Left ventricle myocardium inferior (tissue), 1 donor: ENCODE results near the gene CD302. TPM values are rescaled to one million over a fixed set of nuclear protein-coding genes. Genes with fewer than 3 reads are reported as not detected.

Experiments used
- DNase-seq: peaks from one replicate; pipeline ENCODE4 v3.0.0-alpha.2; 2020
- H3K27ac ChIP-seq: fragments of 200-600 bp; replicated peaks from 2 replicates; pipeline ENCODE4 v1.8.0; 2021
- H3K27me3 ChIP-seq: fragments of 200-600 bp; 2 replicates; pipeline ENCODE4 v1.8.0; 2021; ENCODE audit warnings: low read depth
- H3K36me3 ChIP-seq: fragments of 200-600 bp; 2 replicates; pipeline ENCODE4 v1.8.0; 2021
- H3K4me1 ChIP-seq: fragments of 200-600 bp; 2 replicates; pipeline ENCODE4 v1.8.0; 2021
- H3K4me3 ChIP-seq: fragments of 200-600 bp; 2 replicates; pipeline ENCODE4 v1.8.0; 2021; ENCODE audit warnings: mild to moderate bottlenecking, moderate library complexity
- H3K9me3 ChIP-seq: fragments of 200-600 bp; replicated peaks from 2 replicates; pipeline ENCODE4 v1.8.0; 2021
- intact Hi-C: fragments of 100-400 bp; cut with micrococcal nuclease; formaldehyde crosslinking; loops from one replicate; pipeline ENCODE4 v1.11.0; 2022
- total RNA-seq: library from RNA; stranded (reverse); fragmentation: NEBNext Ultra II Directional; extraction: Animal tissue kit (Norgen Biotek cat#: 25700); gene quantifications from one replicate; pipeline ENCODE4 v1.2.1, GENCODE V29; 2021
- TF ChIP-seq, protein P1 (sequence below): fragments of 200-600 bp; IDR thresholded peaks from 2 replicates; pipeline ENCODE4 v1.8.0; 2021; ENCODE audit warnings: antibody characterized with exemption, mild to moderate bottlenecking, borderline replicate concordance
- donor health status: DM: no; HTN: yes; CAD: no; lungs with severe emphysema.

The CD302 gene
- total RNA-seq, 1 donor from 2014 or later: 17.2 TPM

DNA sequence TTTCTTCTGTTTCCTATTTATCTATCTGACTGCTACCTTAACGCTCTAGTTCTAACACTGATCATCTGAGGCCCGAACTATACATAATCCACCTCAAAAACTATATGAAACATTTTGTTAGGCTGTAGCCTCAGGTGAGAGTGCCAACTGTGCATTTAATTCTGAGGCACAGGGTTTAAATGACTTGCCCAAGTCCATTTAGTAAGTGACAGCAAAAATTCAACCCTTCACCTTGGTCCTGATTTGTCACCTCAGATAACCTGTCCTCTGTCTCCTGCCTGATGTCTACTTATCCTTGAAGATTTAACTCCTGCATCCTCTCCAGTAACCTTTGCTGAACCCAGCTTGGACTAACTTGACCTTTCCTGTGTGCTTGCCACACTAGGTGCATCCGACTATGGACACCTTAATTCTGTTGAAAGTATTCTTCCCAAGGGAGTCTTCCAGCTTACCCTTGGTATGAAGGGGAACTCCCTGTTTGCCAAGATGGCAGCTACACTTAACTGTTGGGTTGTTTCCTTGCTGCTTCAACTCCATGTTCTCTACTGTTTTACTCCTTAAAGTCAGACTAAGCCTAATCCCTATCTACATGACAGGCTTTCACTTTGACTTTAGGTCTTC, 23.5 kb downstream of the CD302 start:
- peaks cover 22% of the 10 kb centered on the region for H3K4me1 ChIP-seq
- TF ChIP-seq, protein P1, sequence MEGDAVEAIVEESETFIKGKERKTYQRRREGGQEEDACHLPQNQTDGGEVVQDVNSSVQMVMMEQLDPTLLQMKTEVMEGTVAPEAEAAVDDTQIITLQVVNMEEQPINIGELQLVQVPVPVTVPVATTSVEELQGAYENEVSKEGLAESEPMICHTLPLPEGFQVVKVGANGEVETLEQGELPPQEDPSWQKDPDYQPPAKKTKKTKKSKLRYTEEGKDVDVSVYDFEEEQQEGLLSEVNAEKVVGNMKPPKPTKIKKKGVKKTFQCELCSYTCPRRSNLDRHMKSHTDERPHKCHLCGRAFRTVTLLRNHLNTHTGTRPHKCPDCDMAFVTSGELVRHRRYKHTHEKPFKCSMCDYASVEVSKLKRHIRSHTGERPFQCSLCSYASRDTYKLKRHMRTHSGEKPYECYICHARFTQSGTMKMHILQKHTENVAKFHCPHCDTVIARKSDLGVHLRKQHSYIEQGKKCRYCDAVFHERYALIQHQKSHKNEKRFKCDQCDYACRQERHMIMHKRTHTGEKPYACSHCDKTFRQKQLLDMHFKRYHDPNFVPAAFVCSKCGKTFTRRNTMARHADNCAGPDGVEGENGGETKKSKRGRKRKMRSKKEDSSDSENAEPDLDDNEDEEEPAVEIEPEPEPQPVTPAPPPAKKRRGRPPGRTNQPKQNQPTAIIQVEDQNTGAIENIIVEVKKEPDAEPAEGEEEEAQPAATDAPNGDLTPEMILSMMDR: no peak
- H3K9me3 ChIP-seq: no peaks in the 10 kb centered on the region
- intact Hi-C loops: no loop called here
- H3K36me3 ChIP-seq: peaks cover 6% of the 10 kb centered on the region
- no peak for DNase-seq
- H3K27me3 ChIP-seq: no peaks in the 10 kb centered on the region
- no peak overlapping the region for H3K27ac ChIP-seq
- H3K4me3 ChIP-seq: no peak overlapping the region

DNA sequence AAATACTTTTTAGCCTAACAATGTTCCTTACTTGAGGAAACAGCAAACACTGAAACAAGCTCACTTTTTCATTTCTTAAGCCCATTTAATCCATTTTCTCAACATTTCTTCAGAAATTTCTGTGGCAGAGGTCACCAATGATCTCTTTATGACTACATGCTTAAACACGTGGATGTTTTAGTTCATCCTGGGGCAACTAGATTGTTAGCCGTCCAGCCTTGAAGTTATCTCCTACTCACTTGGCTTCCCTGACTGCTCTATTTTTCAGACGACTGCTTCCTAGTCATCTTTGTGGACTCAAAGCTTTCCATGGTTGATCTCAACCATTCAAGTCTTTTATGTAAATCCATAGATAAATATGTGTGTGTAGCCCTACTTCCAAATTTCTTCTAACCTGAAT, 24.1 kb downstream of the CD302 start:
- DNase-seq: no peak
- H3K9me3 ChIP-seq: no peaks in the 10 kb centered on the region
- TF ChIP-seq, protein P1: no peak
- peak overlapping the region; percentile 1 for H3K27ac ChIP-seq
- H3K27me3 ChIP-seq: no peaks in the 10 kb centered on the region
- H3K36me3 ChIP-seq: peaks cover 11% of the 10 kb centered on the region
- intact Hi-C loops: no loop called here
- H3K4me3 ChIP-seq: no peak overlapping the region
- peaks cover 22% of the 10 kb centered on the region for H3K4me1 ChIP-seq

DNA sequence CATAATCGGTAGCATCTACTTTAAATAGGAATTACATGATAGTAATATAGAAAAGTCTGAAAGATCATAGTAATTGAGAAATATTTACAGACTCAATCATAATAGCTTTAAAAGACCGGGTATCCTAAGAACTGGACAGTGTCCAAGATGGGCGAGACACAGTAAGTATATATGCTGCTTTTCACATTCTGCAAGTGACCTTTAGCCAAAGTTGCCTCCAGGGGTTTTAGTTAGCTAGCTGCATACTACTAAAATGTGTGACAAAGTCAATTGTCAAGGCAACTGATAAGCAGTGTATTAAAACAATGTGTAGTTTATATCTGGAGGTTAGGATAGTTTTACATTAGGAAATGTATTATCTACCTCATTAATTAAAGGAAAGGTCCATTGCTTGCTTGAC, 24.6 kb downstream of the CD302 start:
- TF ChIP-seq, protein P1: no peak
- no peak for DNase-seq
- Histone ChIP-seq H3K27ac (peak overlapping the region; percentile 1), H3K4me3 (no peak overlapping the region), H3K4me1 (peaks cover 22% of the 10 kb centered on the region), H3K9me3 (no peaks in the 10 kb centered on the region), H3K27me3 (no peaks in the 10 kb centered on the region), H3K36me3 (peaks cover 11% of the 10 kb centered on the region)
- intact Hi-C loops: no loop called here

DNA sequence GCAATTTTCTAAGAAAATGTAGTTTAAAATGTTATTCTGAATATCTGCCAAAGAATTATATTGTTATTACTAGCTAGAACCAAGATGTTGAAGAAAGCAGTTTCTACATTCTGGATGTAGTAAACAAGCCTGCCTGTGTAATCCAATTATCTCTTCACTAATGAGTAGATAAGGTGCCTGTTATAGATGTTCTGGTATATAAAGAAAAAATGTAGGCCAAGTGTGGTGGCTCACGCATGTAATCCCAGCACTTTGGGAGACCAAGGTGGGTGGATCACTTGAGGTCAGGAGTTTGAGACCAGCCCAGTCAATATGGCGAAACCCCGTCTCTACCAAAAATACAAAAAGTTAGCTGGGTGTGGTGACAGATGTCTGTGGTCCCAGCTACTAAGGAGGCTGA, 28.9 kb downstream of the CD302 start:
- intact Hi-C loops: no loop called here
- Histone ChIP-seq H3K27ac (no peak overlapping the region), H3K27me3 (no peaks in the 10 kb centered on the region), H3K36me3 (peaks cover 33% of the 10 kb centered on the region), H3K9me3 (no peaks in the 10 kb centered on the region), H3K4me3 (no peak overlapping the region), H3K4me1 (peaks cover 11% of the 10 kb centered on the region)
- TF ChIP-seq, protein P1: no peak
- no peak for DNase-seq

DNA sequence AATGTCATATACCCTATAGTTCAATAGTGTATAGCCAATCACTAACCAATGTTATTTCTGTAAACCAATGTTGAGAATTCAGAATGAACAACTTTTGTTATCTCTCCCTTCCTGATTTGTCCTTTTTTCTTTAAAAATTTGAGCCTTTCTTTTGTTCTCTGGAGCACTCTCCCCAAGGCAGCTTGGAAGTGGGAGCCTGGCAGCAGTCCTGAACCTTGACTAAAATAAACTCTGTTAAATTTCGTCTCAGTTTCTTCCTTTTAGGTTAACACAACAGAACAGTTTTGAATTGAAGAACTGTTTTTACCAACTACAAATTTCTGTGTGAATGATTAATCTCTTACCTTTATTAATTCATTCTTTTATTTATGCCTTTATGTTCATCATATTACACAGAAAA, 35.9 kb downstream of the CD302 start:
- peaks cover 78% of the 10 kb centered on the region for H3K36me3 ChIP-seq
- peak overlapping the region; percentile 40 for H3K27ac ChIP-seq
- intact Hi-C loops: no loop called here
- TF ChIP-seq, protein P1: no peak
- no peaks in the 10 kb centered on the region for H3K9me3 ChIP-seq
- H3K4me3 ChIP-seq: no peak overlapping the region
- DNase-seq: no peak
- H3K4me1 ChIP-seq: peaks cover 45% of the 10 kb centered on the region
- no peaks in the 10 kb centered on the region for H3K27me3 ChIP-seq
